Activated CD4-positive, CD25-positive, alpha-beta regulatory T cell treated with anti-CD3 and anti-CD28 coated beads, Interleukin-2, amount 50 U/mL, for 72 hours (primary cell): Measurements from ENCODE around the gene UCK2.

Experiments used
- DNase-seq: peaks from one replicate; pipeline ENCODE4 v3.0.0; 2021

The UCK2 gene

GRCh38 chr1:165884009-165884689 lies 56.7 kb downstream of the UCK2 start:
- no peak for DNase-seq

- DNase-seq = no peak
Measured at GRCh38 chr1:165884690-165885304, 57.4 kb downstream of the UCK2 start.

GRCh38 chr1:165885305-165885694 lies 57.9 kb downstream of the UCK2 start:
- DNase-seq = no peak

- no peak for DNase-seq
Measured at GRCh38 chr1:165886193-165886592, 58.8 kb downstream of the UCK2 start.

GRCh38 chr1:165886983-165887382 lies 59.6 kb downstream of the UCK2 start:
- no peak for DNase-seq

- DNase-seq = no peak
Measured at GRCh38 chr1:165887877-165888551, 60.6 kb downstream of the UCK2 start.

GRCh38 chr1:165888552-165888920 lies 61.1 kb downstream of the UCK2 start:
- DNase-seq = no peak

- DNase-seq = no peak
Measured at GRCh38 chr1:165890684-165891083, 63.3 kb downstream of the UCK2 start.

GRCh38 chr1:165891111-165891860 lies 63.9 kb downstream of the UCK2 start:
- DNase-seq = no peak

- DNase-seq = no peak
Measured at GRCh38 chr1:165892935-165893334, 65.5 kb downstream of the UCK2 start.

GRCh38 chr1:165893507-165893906 lies 66.1 kb downstream of the UCK2 start:
- no peak for DNase-seq

- no peak for DNase-seq
Measured at GRCh38 chr1:165894591-165894990, 67.2 kb downstream of the UCK2 start.

- DNase-seq = no peak
Measured at GRCh38 chr1:165895451-165895871, 68.0 kb downstream of the UCK2 start.

GRCh38 chr1:165896277-165896676 lies 68.9 kb downstream of the UCK2 start:
- no peak for DNase-seq

- DNase-seq = no peak
Measured at GRCh38 chr1:165897326-165898303, 70.2 kb downstream of the UCK2 start.

GRCh38 chr1:165898837-165899236 lies 71.4 kb downstream of the UCK2 start:
- no peak for DNase-seq

- DNase-seq = no peak
Measured at GRCh38 chr1:165899461-165899941, 72.1 kb downstream of the UCK2 start.

GRCh38 chr1:165900576-165901380 lies 73.4 kb downstream of the UCK2 start:
- DNase-seq = no peak

- no peak for DNase-seq
Measured at GRCh38 chr1:165902565-165902964, 75.2 kb downstream of the UCK2 start.

GRCh38 chr1:165903672-165904071 lies 76.3 kb downstream of the UCK2 start:
- DNase-seq = no peak

GRCh38 chr1:165904948-165905347 lies 77.5 kb downstream of the UCK2 start:
- no peak for DNase-seq
